Thyroid gland (tissue), 4 donors: ENCODE measurements around the gene WNK2. TPM values are rescaled to one million over a fixed set of nuclear protein-coding genes. Genes with fewer than 3 reads are reported as not detected.

Experiments used
- DNase-seq, 2 donors: peaks; one replicate each; pipeline ENCODE4 v3.0.0-alpha.2; 2019
- H3K27ac ChIP-seq, 3 donors: fragments of 200-600 bp; sonication (generic); 1 replicate in 2 of 3; 2 replicates in 1 of 3; pipeline ENCODE4 v1.5.1; 2016 to 2019; ENCODE audit warnings: mild to moderate bottlenecking in 1 of 3, moderate library complexity in 1 of 3
- H3K27me3 ChIP-seq: fragments of 200-600 bp; sonication (generic); one replicate; pipeline ENCODE4 v1.5.1; 2019
- H3K36me3 ChIP-seq, 2 donors: fragments of 200-600 bp; sonication (generic); one replicate each; pipeline ENCODE4 v1.5.1; 2016 to 2019
- H3K4me1 ChIP-seq, 2 donors: fragments of 200-600 bp; sonication (generic); one replicate each; pipeline ENCODE4 v1.5.1; 2017 to 2019
- H3K4me3 ChIP-seq, 3 donors: fragments of 200-600 bp; sonication (generic); replicated peaks in 1 of 3; 1 replicate in 2 of 3; 2 replicates in 1 of 3; pipeline ENCODE4 v1.5.1; 2016; ENCODE audit warnings: mild to moderate bottlenecking in 1 of 3
- H3K9me3 ChIP-seq: fragments of 200-600 bp; sonication (generic); one replicate; pipeline ENCODE4 v1.5.1; 2017
- CTCF ChIP-seq, 6 experiments: fragments of 200-600 bp in 3 of 6; fragments of 450-650 bp in 3 of 6; sonication (generic) in 3 of 6; IDR thresholded peaks; one replicate each; pipeline ENCODE4 v1.5.1; 2016 to 2019; ENCODE audit warnings: antibody characterized with exemption in 6 of 6, mild to moderate bottlenecking in 2 of 6, inconsistent platforms in 1 of 6, moderate library complexity in 1 of 6
- POLR2A ChIP-seq, 2 donors: fragments of 450-650 bp; IDR thresholded peaks; one replicate each; pipeline ENCODE4 v1.6.1; 2017; ENCODE audit warnings: antibody characterized with exemption in 2 of 2, mild to moderate bottlenecking in 2 of 2, moderate library complexity in 1 of 2
- WGBS, 2 donors: methylation state at CpG; one replicate each; pipeline ENCODE4 v1.1.5; 2017; 5-methylcytosine and 5-hydroxymethylcytosine counted together
- intact Hi-C: fragments of 100-400 bp; cut with DNase I; formaldehyde crosslinking; loops from one replicate; pipeline ENCODE4 v1.15.1; 2023
- total RNA-seq, 4 donors: library from RNA; depleted of rRNA; stranded (reverse); fragments of >200 nt; gene quantifications; one replicate each; pipeline ENCODE4 v1.2.3, GENCODE V29; 2016

WNK2 gene
- total RNA-seq, 4 donors from 2014 or later = 0.94 to 8.5 (median 8.1) TPM

- no peak for TF ChIP-seq POLR2A (IDR thresholded peaks at IDR 0.05)
- no peak for TF ChIP-seq CTCF (IDR thresholded peaks at IDR 0.05)
- Histone ChIP-seq H3K27me3 (no peaks in the 10 kb centered on the region), H3K36me3 (no peaks in the 10 kb centered on the region), H3K27ac (no peak overlapping the region), H3K4me3 (no peak overlapping the region), H3K9me3 (no peaks in the 10 kb centered on the region), H3K4me1 (peaks cover 4% of the 10 kb centered on the region in 2 donors)
- DNase-seq = no peak
- intact Hi-C loops = no loop called here
- 93 to 96% methylated on average over 15 of the region's 15 CpGs for WGBS, 2 donors
Observed at GRCh38 chr9:93234600-93234999, 50.7 kb downstream of the WNK2 start.

GRCh38 chr9:93235300-93235960 is 51.5 kb downstream of the WNK2 start:
- Histone ChIP-seq H3K4me1 (peaks cover 4% of the 10 kb centered on the region in 2 donors), H3K27ac (no peak overlapping the region), H3K27me3 (no peaks in the 10 kb centered on the region), H3K4me3 (no peak overlapping the region), H3K36me3 (no peaks in the 10 kb centered on the region), H3K9me3 (no peaks in the 10 kb centered on the region)
- no peak for DNase-seq
- intact Hi-C loops = no loop called here
- no peak for TF ChIP-seq POLR2A (IDR thresholded peaks at IDR 0.05)
- no peak for TF ChIP-seq CTCF (IDR thresholded peaks at IDR 0.05)
- WGBS, 2 donors = 89 to 91% methylated on average over 16 of the region's 16 CpGs

- intact Hi-C loops = no loop called here
Observed at GRCh38 chr9:93236541-93237206, 52.7 kb downstream of the WNK2 start.

GRCh38 chr9:93237540-93237939 is 53.6 kb downstream of the WNK2 start:
- no peaks in the 10 kb centered on the region for H3K9me3 ChIP-seq
- DNase-seq = no peak
- no peaks in the 10 kb centered on the region for H3K27me3 ChIP-seq
- H3K4me3 ChIP-seq = no peak overlapping the region
- H3K4me1 ChIP-seq = no peaks in the 10 kb centered on the region
- no peak for TF ChIP-seq POLR2A (IDR thresholded peaks at IDR 0.05)
- TF ChIP-seq CTCF (IDR thresholded peaks at IDR 0.05) = no peak
- H3K36me3 ChIP-seq = no peaks in the 10 kb centered on the region
- 86 to 90% methylated on average over 2 of the region's 2 CpGs for WGBS, 2 donors
- intact Hi-C loops = no loop called here
- no peak overlapping the region for H3K27ac ChIP-seq

More at GRCh38 chr9:93236541-93237206, 52.7 kb downstream of the WNK2 start:
- H3K27ac ChIP-seq = no peak overlapping the region
- no peaks in the 10 kb centered on the region for H3K27me3 ChIP-seq
- no peak for DNase-seq
- TF ChIP-seq POLR2A (IDR thresholded peaks at IDR 0.05) (no peak), CTCF (IDR thresholded peaks at IDR 0.05) (no peak)
- no peaks in the 10 kb centered on the region for H3K4me1 ChIP-seq
- no peak overlapping the region for H3K4me3 ChIP-seq
- no peaks in the 10 kb centered on the region for H3K9me3 ChIP-seq
- 81 to 87% methylated on average over 11 to 15 of the region's 15 CpGs for WGBS, 2 donors
- no peaks in the 10 kb centered on the region for H3K36me3 ChIP-seq
